Measurements from ENCODE around the gene DLG1.
"Not testable (repeated sequence)": the region's sequence is repeated elsewhere in the genome, so short reads cannot be mapped to it uniquely, and the experiment has no call there.

Gene DLG1

DNA sequence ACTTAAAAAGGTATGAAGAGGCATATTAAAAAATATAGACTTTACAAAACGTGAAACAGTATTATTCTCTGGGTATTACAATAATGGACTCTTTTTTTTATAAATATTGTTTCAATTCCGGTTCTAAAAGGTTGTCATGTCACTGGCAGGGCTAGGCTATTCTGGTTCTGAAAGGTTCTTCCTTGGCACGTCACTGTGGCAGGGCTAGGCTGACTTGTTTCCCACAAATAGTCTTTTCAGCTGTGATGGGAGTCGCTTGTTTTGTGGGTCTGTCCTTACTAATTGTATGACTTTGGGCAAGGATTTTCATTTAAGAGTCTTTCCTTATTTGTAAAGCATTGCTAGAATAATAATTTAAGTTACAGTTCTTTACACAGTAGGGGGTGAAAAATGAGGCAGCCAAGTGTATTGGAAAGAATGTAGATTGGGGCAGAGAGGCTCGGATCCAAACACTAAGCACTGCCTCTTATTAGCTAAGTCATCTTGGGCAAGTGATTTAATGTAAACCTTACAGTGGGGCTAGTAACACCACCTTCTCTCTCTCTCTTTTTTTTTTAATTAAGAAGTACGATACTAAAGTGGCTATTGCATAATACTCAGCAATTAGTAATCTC is 256.4 kb downstream of the DLG1 start:
- no peak overlapping the region for H3K27ac ChIP-seq
- TF ChIP-seq, protein P1, sequence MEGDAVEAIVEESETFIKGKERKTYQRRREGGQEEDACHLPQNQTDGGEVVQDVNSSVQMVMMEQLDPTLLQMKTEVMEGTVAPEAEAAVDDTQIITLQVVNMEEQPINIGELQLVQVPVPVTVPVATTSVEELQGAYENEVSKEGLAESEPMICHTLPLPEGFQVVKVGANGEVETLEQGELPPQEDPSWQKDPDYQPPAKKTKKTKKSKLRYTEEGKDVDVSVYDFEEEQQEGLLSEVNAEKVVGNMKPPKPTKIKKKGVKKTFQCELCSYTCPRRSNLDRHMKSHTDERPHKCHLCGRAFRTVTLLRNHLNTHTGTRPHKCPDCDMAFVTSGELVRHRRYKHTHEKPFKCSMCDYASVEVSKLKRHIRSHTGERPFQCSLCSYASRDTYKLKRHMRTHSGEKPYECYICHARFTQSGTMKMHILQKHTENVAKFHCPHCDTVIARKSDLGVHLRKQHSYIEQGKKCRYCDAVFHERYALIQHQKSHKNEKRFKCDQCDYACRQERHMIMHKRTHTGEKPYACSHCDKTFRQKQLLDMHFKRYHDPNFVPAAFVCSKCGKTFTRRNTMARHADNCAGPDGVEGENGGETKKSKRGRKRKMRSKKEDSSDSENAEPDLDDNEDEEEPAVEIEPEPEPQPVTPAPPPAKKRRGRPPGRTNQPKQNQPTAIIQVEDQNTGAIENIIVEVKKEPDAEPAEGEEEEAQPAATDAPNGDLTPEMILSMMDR (conservative IDR thresholded peaks at IDR 0.05) = no peak

DNA sequence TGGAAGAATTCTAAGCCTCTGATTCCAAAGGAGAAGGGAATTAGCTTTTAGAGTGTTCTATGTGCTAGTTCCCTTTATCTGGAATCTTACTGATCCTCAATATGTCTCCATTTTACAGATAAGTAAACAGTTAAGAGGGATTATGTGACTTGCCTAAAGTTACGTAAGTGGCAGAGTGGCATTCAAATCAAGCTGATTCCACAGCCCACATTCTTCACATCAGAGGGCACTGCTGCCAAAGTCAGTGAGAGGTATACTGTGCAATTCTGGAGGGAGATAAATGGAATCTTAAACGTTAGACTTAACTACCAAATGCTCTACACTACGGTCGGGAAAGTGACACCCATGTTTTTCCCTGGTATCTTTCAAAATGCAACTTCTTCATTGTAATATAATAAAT is 257.8 kb downstream of the DLG1 start:
- no peak overlapping the region for H3K27ac ChIP-seq
- TF ChIP-seq, protein P1 (conservative IDR thresholded peaks at IDR 0.05) = no peak

DNA sequence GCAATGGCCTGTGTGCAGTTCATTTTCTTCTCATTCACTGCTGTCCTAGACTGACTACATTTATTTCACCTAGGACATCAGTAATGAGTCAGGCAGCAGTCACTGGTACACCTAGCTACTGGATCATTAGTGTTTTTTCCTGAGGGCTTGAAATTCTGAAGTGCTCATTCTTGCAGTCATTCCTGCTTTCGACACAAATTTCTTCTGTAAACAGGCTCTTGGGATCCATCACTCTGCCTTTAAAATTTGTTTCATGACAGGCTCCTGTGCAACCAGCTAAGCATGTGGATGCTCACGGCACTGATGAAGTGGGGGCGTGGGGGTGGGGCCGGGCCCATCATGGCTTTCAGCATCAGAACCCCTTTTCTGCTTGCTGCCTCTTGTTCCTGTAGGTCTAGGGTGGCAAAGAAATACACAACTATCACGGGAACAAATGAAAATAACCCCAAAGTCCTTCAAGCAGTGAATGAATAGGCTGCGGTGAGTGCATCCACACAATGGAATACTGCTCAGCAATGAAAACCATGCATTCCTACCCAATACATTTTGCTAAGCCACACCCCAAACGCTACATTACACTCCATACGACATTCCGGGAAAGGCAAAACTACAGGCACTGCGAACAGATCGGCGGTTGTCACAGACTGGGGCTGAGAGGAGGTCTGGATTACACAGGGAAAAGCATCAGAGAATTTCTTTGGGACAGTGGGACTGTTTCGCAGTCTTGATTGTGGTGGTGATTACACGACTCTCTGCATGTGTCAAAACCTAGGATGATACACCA is 259.5 kb downstream of the DLG1 start:
- TF ChIP-seq, protein P1 (conservative IDR thresholded peaks at IDR 0.05) = no peak
- H3K27ac ChIP-seq = no peak overlapping the region

DNA sequence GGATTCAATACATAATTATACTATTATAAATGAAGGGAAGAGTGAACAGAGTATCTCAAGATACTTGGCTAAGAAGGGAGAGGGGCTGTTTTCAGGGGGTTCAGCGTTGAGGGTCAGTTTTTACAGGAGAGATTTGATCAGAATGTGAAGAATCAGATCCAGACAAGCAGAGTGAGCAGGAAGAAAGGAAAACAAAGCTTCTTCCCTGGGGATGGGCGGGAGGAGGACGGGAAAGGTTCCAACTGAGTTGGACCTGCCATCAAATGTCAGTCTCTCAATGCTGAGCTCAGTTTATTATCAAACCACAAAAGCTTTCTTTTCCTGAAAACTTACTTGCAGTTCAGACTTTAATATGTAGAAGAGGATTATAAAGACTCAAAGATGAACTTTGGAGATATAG is 262.8 kb downstream of the DLG1 start:
- TF ChIP-seq, protein P1 (conservative IDR thresholded peaks at IDR 0.05) = no peak
- H3K27ac ChIP-seq = no peak overlapping the region

DNA sequence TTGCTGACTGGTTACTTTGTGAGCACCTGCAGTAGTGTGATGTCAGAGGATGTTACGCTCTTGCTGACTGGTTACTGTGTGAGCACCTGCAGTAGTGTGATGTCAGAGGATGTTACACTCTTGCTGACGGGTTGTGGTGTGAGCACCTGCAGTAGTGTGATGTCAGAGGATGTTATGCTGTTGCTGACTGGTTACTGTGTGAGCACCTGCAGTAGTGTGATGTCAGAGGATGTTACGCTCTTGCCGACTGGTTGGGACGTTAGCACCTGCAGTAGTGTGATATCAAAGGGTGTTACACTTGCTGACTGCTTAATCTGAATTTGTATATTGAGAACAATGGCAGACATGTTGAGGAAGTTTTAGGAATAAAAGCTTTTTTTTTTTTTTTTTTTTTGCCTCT is 263.6 kb downstream of the DLG1 start:
- H3K27ac ChIP-seq = not testable (repeated sequence)

DNA sequence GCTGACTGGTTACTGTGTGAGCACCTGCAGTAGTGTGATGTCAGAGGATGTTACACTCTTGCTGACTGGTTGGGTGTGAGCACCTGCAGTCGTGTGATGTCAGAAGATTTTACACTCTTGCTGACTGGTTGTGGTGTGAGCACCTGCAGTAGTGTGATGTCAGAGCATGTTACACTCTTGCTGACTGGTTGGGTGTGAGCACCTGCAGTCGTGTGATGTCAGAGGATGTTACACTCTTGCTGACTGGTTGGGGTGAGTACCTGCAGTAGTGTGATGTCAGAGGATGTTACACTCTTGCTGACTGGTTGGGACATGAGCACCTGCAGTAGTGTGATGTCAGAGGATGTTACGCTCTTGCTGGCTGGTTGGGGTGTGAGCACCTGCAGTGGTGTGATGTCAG is 264.6 kb downstream of the DLG1 start:
- not testable (repeated sequence) for H3K27ac ChIP-seq

DNA sequence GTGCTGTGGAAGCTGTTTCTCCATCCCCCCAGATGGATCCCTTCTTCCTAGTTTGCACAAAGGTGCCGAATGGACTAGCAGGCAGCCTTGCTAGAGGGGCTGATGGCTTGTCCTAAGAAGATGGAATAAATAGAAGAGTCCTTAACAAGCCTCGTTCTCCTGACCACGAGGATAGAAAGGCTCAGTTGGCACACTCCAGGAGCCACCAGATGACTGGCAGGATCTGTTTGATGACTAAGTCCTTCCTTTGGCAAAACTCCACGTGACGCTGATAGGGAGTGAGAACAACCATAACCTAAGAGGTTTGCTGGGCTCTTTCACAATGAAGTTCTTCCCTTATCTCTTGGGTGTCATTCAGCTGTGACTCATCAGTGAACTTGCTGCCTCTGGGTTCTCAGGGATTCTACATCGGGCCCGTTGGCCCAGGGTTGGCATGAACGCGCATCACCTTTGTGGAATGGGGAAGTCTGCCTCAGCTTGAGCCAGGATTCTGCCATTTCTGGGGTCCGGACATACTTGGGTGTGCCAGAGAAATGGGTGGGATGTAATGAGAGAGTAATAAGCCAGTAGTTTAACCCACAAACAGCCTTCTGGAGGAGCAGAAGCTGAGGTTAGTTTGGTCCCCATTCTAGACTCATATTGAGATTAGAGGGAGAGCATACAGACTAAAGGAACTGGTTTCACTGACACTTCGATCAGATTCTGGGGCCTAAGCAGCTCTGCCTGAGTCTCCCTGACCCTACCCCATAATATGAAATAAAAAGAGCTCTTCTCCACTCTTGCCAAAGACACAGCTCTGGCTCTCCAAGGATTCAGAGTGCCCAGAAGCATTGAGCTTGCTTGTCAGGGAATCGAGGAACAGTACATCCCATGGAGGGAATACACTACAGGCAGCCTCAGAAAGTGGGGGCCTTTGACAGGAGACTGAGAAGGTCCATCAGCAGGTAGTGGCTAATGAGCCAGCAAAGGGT is 266.8 kb downstream of the DLG1 start:
- H3K27ac ChIP-seq = no peak overlapping the region

More for the DNA sequence above, 266.8 kb downstream of the DLG1 start:
- TF ChIP-seq, protein P1 (conservative IDR thresholded peaks at IDR 0.05) = no peak

Data from VCaP (cell line).